ENCODE results near the gene PSMG4. TPM values are rescaled to one million over a fixed set of nuclear protein-coding genes. Genes with fewer than 3 reads are reported as not detected.

PSMG4 gene
- total and polyA plus RNA-seq, 2 of the 8 experiments (the other 6 are each of a cell fraction or from before 2014, with no cell fraction given), result 40.6 to 113 TPM

- FAIRE-seq, result no peak
- peaks cover 0 to 3% (median 2%) of the 10 kb centered on the region in 4 experiments; a peak in 2 of 8 replicates for H3K36me3 ChIP-seq (ENCODE audit: control insufficient read depth in 2 of 4, insufficient read depth in 4 of 4, low read length in 3 of 4)
- no peak overlapping the region for H3K9ac ChIP-seq (replicated peaks in 1 of 4; ENCODE audit: extremely low read depth in 1 of 4, low read depth in 3 of 4, low read length in 3 of 4)
- H3K79me2 ChIP-seq (ENCODE audit: control insufficient read depth in 1 of 2, insufficient read depth in 2 of 2, low read length in 2 of 2), result no peaks in the 10 kb centered on the region
- H2BK120ac ChIP-seq (replicated peaks; ENCODE audit: low read depth, low read length), result no peak overlapping the region
- H3K23me2 ChIP-seq (ENCODE audit: low read depth, low read length), result no peaks in the 10 kb centered on the region
- H4K91ac ChIP-seq (replicated peaks; ENCODE audit: insufficient read length, low read length), result no peak overlapping the region
- peaks cover 1 to 6% of the 10 kb centered on the region in 2 experiments for H4K20me1 ChIP-seq (replicated peaks in 1 of 2; ENCODE audit: control insufficient read depth in 1 of 2, insufficient read depth in 2 of 2, low read length in 2 of 2)
- no peak overlapping the region for H2BK5ac ChIP-seq (ENCODE audit: low read depth, low read length)
- H2BK20ac ChIP-seq (ENCODE audit: low read length), result no peak overlapping the region
- no peak overlapping the region for H3K4ac ChIP-seq (replicated peaks; ENCODE audit: insufficient read length, low read depth, low read length)
- no peak overlapping the region for H2AK5ac ChIP-seq (ENCODE audit: low read depth, low read length)
- no peaks in the 10 kb centered on the region for H3K79me1 ChIP-seq (ENCODE audit: low read depth, low read length)
- no peak overlapping the region for H3K23ac ChIP-seq (ENCODE audit: insufficient read length)
- no peak overlapping the region for H3K14ac ChIP-seq (ENCODE audit: insufficient read length)
- H2BK12ac ChIP-seq (ENCODE audit: low read depth, low read length), result no peak overlapping the region
- WGBS, 2 experiments (ENCODE audit: extremely low coverage in 1 of 2, insufficient coverage in 1 of 2, insufficient read length in 1 of 2, insufficient replicate concordance in 2 of 2, low coverage in 1 of 2, low lambda C conversion rate in 2 of 2, missing lambda C conversion rate in 1 of 2), result 85% methylated on average over 14 of the region's 14 CpGs; no CpG with 5 or more reads in 1 of the 2 experiments
- ChIA-PET CTCF (ENCODE audit: partially characterized antibody) (interaction anchor here (0.6 to 4.7 kb wide), 27 partner anchors 10 to 678 kb away, joined by 3 to 58 read pairs (median 4); no protein-coding TSS in a partner anchor), POLR2A (ENCODE audit: partially characterized antibody) (interaction anchor here (0.9 kb wide), 1 partner anchor 52 kb away, joined by 3 read pairs; no protein-coding TSS in a partner anchor)
- H3K27ac ChIP-seq (ENCODE audit: low read depth, low read length), result no peak overlapping the region
- no peak overlapping the region for H4K5ac ChIP-seq (ENCODE audit: insufficient read length, low read depth, low read length)
- no peak overlapping the region; the same call in 1 of the 2 replicates for H3K18ac ChIP-seq (ENCODE audit: extremely low read depth, low read length)
- no peak overlapping the region for H2AFZ ChIP-seq (ENCODE audit: low read length)
- H4K8ac ChIP-seq (ENCODE audit: extremely low read depth, insufficient read depth, low read length), result no peak overlapping the region
- no peak for DNase-seq (ENCODE audit: low read depth in 1 of 2, low spot score in 2 of 2)
- H3K4me3 ChIP-seq (ENCODE audit: extremely low read depth in 1 of 4, insufficient read depth in 2 of 4, low read depth in 3 of 4, low read length in 4 of 4), result no peak overlapping the region
- H3K9me3 ChIP-seq (ENCODE audit: insufficient read depth in 2 of 2, low read depth in 1 of 2, low read length in 1 of 2), result no peaks in the 10 kb centered on the region
- no peaks in the 10 kb centered on the region for H3K27me3 ChIP-seq (replicated peaks in 1 of 4; ENCODE audit: control insufficient read depth in 3 of 4, extremely low read depth in 1 of 4, insufficient read depth in 3 of 4, low read length in 3 of 4)
- no peak overlapping the region for H3K56ac ChIP-seq (replicated peaks; ENCODE audit: insufficient read length, low read depth, low read length)
- H3K4me1 ChIP-seq (replicated peaks in 1 of 4; ENCODE audit: control insufficient read depth in 3 of 4, insufficient read depth in 4 of 4, low read length in 3 of 4), result peaks cover 11 to 15% (median 15%) of the 10 kb centered on the region in 4 experiments
- H3K4me2 ChIP-seq (ENCODE audit: insufficient read depth in 1 of 2, low read depth in 2 of 2, low read length in 2 of 2), result no peak overlapping the region
- H2BK15ac ChIP-seq (ENCODE audit: low read length), result no peak overlapping the region
- TF ChIP-seq SRF (IDR thresholded peaks at IDR 0.05; ENCODE audit: low read depth, low read length) (no peak), CHD1 (IDR thresholded peaks at IDR 0.05; ENCODE audit: low read depth, low read length) (no peak), CREB1 (IDR thresholded peaks at IDR 0.05) (no peak), KDM4A (IDR thresholded peaks at IDR 0.05; ENCODE audit: low read depth, low read length, severe bottlenecking) (no peak), TEAD4 (IDR thresholded peaks at IDR 0.05; ENCODE audit: low read depth, low read length) (no peak), SP4 (IDR thresholded peaks at IDR 0.05; ENCODE audit: low read length) (no peak), BRCA1 (IDR thresholded peaks at IDR 0.05; ENCODE audit: low read depth, low read length) (no peak), CTBP2 (IDR thresholded peaks at IDR 0.05; ENCODE audit: borderline replicate concordance, insufficient read depth, insufficient read length, low read length) (no peak)
- TF ChIP-seq, protein P1, sequence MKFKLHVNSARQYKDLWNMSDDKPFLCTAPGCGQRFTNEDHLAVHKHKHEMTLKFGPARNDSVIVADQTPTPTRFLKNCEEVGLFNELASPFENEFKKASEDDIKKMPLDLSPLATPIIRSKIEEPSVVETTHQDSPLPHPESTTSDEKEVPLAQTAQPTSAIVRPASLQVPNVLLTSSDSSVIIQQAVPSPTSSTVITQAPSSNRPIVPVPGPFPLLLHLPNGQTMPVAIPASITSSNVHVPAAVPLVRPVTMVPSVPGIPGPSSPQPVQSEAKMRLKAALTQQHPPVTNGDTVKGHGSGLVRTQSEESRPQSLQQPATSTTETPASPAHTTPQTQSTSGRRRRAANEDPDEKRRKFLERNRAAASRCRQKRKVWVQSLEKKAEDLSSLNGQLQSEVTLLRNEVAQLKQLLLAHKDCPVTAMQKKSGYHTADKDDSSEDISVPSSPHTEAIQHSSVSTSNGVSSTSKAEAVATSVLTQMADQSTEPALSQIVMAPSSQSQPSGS (IDR thresholded peaks at IDR 0.05; ENCODE audit: low read length), result no peak
Measured at GRCh38 chr6:3280091-3280490, 21.3 kb downstream of the PSMG4 start.

All from H1 (cell line).